ENCODE results near the gene PPIL3.

PPIL3 gene

GRCh38 chr2:200856806-200857205, 32.1 kb downstream of the PPIL3 start:
- TF ChIP-seq CTCF (conservative IDR thresholded peaks at IDR 0.05) (no peak), ZFX (IDR thresholded peaks at IDR 0.05) (no peak)
- no peak overlapping the region for H3K27ac ChIP-seq

- TF ChIP-seq ZFX (IDR thresholded peaks at IDR 0.05), result no peak
- TF ChIP-seq CTCF (conservative IDR thresholded peaks at IDR 0.05), result no peak
- no peak overlapping the region for H3K27ac ChIP-seq
These were observed 36.3 kb downstream of the PPIL3 start for GRCh38 chr2:200852605-200853004.

- H3K27ac ChIP-seq, result no peak overlapping the region
These were observed 37.3 kb downstream of the PPIL3 start for GRCh38 chr2:200851398-200852248.

DNA sequence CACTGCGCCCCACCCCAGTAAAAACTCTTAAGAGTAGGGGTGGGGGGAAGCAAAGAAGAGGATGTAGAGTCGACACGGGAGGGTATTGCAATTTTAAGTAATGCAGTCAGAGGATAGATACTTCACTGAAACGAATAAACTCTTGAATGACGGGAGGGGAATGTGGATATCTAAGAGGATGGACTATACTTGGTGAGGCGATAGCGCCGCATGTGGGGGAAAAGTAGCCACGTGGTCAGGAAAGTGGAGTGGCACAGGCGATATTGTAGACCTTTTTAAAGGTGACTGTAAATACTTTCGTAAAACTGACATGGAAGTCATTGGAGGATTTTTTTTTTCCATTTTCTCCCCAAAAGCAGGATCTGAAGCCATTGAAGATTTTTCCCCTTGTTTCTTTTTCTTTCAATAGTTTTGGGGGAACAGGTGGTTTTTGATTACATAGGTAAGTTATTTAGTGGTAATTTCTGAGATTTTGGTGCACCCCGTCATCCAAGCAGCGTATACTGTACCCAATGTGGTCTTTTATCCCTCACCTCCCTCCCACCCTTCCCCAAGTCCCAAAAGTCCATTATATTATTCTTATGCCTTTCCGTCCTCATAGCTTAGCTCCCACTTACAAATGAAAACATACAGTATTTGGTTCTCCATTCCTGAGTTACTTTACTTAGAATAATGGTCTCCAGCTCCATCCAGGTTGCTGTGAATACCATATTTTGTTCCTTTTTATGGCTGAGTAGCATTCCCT, 38.2 kb downstream of the PPIL3 start:
- no peak overlapping the region for H3K27ac ChIP-seq
- TF ChIP-seq ZFX (IDR thresholded peaks at IDR 0.05), result no peak
- TF ChIP-seq CTCF (conservative IDR thresholded peaks at IDR 0.05), result no peak

More at GRCh38 chr2:200851398-200852248, 37.3 kb downstream of the PPIL3 start:
- TF ChIP-seq ZFX (IDR thresholded peaks at IDR 0.05), result no peak
- no peak for TF ChIP-seq CTCF (conservative IDR thresholded peaks at IDR 0.05)

DNA sequence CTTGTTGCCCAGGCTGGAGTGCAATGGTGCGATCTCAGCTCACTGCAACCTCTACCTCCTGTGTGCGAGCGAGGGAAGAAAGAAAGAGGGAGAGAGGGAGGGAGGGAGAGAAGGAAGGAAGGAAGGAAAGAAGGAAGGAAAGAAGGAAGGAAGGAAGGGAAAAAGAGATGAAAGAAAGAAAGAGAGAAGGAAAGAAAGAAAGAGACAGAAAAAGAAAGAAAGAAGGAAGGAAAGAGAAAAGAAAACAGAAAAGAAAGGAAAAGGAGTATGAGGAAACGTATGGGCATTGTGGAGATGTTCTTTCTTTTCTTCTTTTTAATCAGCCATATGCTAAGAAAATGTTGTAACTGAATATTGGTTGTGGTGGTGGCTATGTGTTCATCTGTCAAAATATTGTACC, 40.9 kb downstream of the PPIL3 start:
- H3K27ac ChIP-seq, result no peak overlapping the region
- no peak for TF ChIP-seq CTCF (conservative IDR thresholded peaks at IDR 0.05)
- TF ChIP-seq ZFX (IDR thresholded peaks at IDR 0.05), result no peak

GRCh38 chr2:200847269-200847668, 41.6 kb downstream of the PPIL3 start:
- H3K27ac ChIP-seq, result no peak overlapping the region
- TF ChIP-seq CTCF (conservative IDR thresholded peaks at IDR 0.05) (no peak), ZFX (IDR thresholded peaks at IDR 0.05) (no peak)

Measured in C4-2B (cell line).